A549 (cell line): ENCODE measurements around the gene OR52E5. TPM values are rescaled to one million over a fixed set of nuclear protein-coding genes. Genes with fewer than 3 reads are reported as not detected.

Experiments used
- ATAC-seq, 2 experiments: fragments of 200-7000 bp in 1 of 2; fragments of >200 bp in 1 of 2; cut with Nextera tagmentation in 1 of 2; cut with Tn5 transposase in 1 of 2; 3 replicates each; pipeline versions ENCODE4 v1.8.0 to v1.9.1; 2018 to 2020; ENCODE audit warnings: mild to moderate bottlenecking in 1 of 2, moderate library complexity in 1 of 2
- CTCF ChIA-PET: fragments of 300-600 bp; sonication (Branson Sonifier 250); formaldehyde crosslinking; extraction: SDS; loops from one replicate; lab custom pipeline; 2021; ENCODE audit warnings: antibody characterized with exemption, inconsistent platforms; lab: Yijun Ruan, JAX
- POLR2A ChIA-PET: fragments of 350-600 bp; formaldehyde crosslinking; extraction: SDS; loops from one replicate; lab custom pipeline; 2021; ENCODE audit warnings: antibody characterized with exemption, inconsistent platforms; lab: Yijun Ruan, JAX
- DNase-seq, 2 experiments: peaks; one replicate each; pipeline versions ENCODE4 v3.0.0 to v3.0.0-alpha.2; 2011 to 2016; ENCODE audit warnings: low read depth in 1 of 2, low spot score in 1 of 2
- FAIRE-seq: peaks from 2 replicates; lab custom pipeline; 2011; peaks lifted over from hg19 to GRCh38; lab: Jason Lieb, UNC
- H3K27ac ChIP-seq, 2 experiments: fragments of >200 bp; sonication (Bioruptor Twin); formaldehyde crosslinking; 3 replicates each; pipeline ENCODE4 v1.5.1; 2016 to 2017
- H3K4me1 ChIP-seq: fragments of >200 bp; sonication (Bioruptor Twin); formaldehyde crosslinking; 3 replicates; pipeline ENCODE4 v1.6.1; 2016
- H3K4me2 ChIP-seq: fragments of >200 bp; sonication (Bioruptor Twin); formaldehyde crosslinking; 3 replicates; pipeline ENCODE4 v1.6.1; 2016
- H3K4me3 ChIP-seq: fragments of >200 bp; sonication (Bioruptor Twin); formaldehyde crosslinking; 3 replicates; pipeline ENCODE4 v1.5.1; 2016
- H3K9me3 ChIP-seq: fragments of >200 bp; sonication (Bioruptor Twin); formaldehyde crosslinking; 3 replicates; pipeline ENCODE4 v1.6.1; 2016
- CBX8 ChIP-seq: fragments of 200-600 bp; sonication (generic); IDR thresholded peaks from 2 replicates; pipeline ENCODE4 v1.6.1; 2016
- CHD4 ChIP-seq: fragments of 200-600 bp; sonication (generic); IDR thresholded peaks from 2 replicates; pipeline ENCODE4 v1.6.1; 2016; ENCODE audit warnings: antibody characterized with exemption, mild to moderate bottlenecking, borderline replicate concordance
- EHF ChIP-seq: fragments of 250-450 bp; sonication (Bioruptor Pico); IDR thresholded peaks from 2 replicates; pipeline ENCODE4 v1.5.0; 2020; ENCODE audit warnings: mild to moderate bottlenecking
- ESRRA ChIP-seq: fragments of 150-350 bp; IDR thresholded peaks from 2 replicates; pipeline ENCODE4 v1.6.1; 2014; ENCODE audit warnings: mild to moderate bottlenecking, low read length, borderline replicate concordance
- FOSB ChIP-seq: fragments of 250-450 bp; sonication (Bioruptor Pico); IDR thresholded peaks from 2 replicates; pipeline ENCODE4 v1.5.0; 2020; ENCODE audit warnings: mild to moderate bottlenecking, moderate library complexity
- HOXB13 ChIP-seq: fragments of 250-450 bp; sonication (Bioruptor Pico); IDR thresholded peaks from 2 replicates; pipeline ENCODE4 v1.5.0; 2020; ENCODE audit warnings: low read depth, mild to moderate bottlenecking, moderate library complexity
- NR3C1 ChIP-seq: fragments of >200 bp; sonication (Bioruptor Twin); formaldehyde crosslinking; IDR thresholded peaks from 3 replicates; pipeline ENCODE4 v1.6.1; 2017
- PBX3 ChIP-seq: IDR thresholded peaks from 2 replicates; pipeline ENCODE4 v1.6.1; 2012
- RAD21 ChIP-seq, 2 experiments: fragments of >200 bp in 1 of 2; sonication (Bioruptor Twin) in 1 of 2; formaldehyde crosslinking in 1 of 2; IDR thresholded peaks in 1 of 2; conservative IDR thresholded peaks in 1 of 2; 2 replicates in 1 of 2; 3 replicates in 1 of 2; pipeline ENCODE4 v1.6.1; 2012 to 2018; ENCODE audit warnings: inconsistent platforms in 1 of 2
- RFX5 ChIP-seq: fragments of 450-650 bp; IDR thresholded peaks from 2 replicates; pipeline ENCODE4 v1.7.1; 2014; ENCODE audit warnings: antibody characterized with exemption, mild to moderate bottlenecking, moderate library complexity
- SREBF2 ChIP-seq: fragments of 450-650 bp; IDR thresholded peaks from 2 replicates; pipeline ENCODE4 v1.6.1; 2014; ENCODE audit warnings: mild to moderate bottlenecking, moderate library complexity
- ZC3H11A ChIP-seq: fragments of 450-650 bp; IDR thresholded peaks from 2 replicates; pipeline ENCODE4 v1.6.1; 2014; ENCODE audit warnings: antibody characterized with exemption, mild to moderate bottlenecking
- WGBS: methylation state at CpG from one replicate; pipeline ENCODE4 v1.1.6; 2017; ENCODE audit errors: missing lambda C conversion rate; 5-methylcytosine and 5-hydroxymethylcytosine counted together
- polyA plus RNA-seq, 4 experiments: library from polyadenylated mRNA; depleted of rRNA in 3 of 4; stranded (reverse); fragments of >200 nt; fragmentation: RNase III in 1 of 4; extraction: RNeasy Plus Mini Kit Qiagen cat#74134 plus additional on column Dnase treatment in 1 of 4; gene quantifications; 2 replicates in 3 of 4; 3 replicates in 1 of 4; pipeline ENCODE4 v1.2.3, GENCODE V29; 2011 to 2017
- TF ChIP-seq, protein P1 (sequence below): fragments of >200 bp; sonication (Bioruptor Twin); formaldehyde crosslinking; IDR thresholded peaks from 3 replicates; pipeline ENCODE4 v1.6.1; 2016
- TF ChIP-seq, protein P2 (sequence below): IDR thresholded peaks from 2 replicates; pipeline ENCODE4 v1.6.1; 2012

The OR52E5 gene
- polyA plus RNA-seq, 2 of the 4 experiments (the other 2 are of a cell fraction): not detected

DNA sequence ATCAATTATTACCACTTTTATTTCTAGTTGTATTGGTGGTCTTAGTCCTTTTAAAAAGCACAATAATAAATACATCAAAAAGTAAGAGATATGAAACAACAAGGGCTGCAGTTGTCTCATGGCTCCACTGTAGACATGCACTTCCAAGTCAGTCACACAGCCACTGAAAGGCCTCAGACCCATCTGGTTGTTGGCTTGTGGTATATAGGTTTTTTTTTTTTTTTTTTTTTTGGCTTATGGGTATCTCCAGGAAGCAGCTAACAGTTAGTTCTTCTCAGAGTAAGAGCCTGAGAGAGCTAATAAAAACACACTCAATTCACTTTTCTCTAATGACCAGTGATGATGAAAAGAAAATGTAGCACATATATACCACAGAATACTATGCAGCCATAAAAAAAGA, 45.3 kb upstream of the OR52E5 start:
- ATAC-seq: no peak
- H3K4me3 ChIP-seq: no peak overlapping the region
- CTCF ChIA-PET: no interaction called here
- no peak for TF ChIP-seq PBX3
- TF ChIP-seq, protein P1, sequence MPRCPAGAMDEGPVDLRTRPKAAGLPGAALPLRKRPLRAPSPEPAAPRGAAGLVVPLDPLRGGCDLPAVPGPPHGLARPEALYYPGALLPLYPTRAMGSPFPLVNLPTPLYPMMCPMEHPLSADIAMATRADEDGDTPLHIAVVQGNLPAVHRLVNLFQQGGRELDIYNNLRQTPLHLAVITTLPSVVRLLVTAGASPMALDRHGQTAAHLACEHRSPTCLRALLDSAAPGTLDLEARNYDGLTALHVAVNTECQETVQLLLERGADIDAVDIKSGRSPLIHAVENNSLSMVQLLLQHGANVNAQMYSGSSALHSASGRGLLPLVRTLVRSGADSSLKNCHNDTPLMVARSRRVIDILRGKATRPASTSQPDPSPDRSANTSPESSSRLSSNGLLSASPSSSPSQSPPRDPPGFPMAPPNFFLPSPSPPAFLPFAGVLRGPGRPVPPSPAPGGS: no peak
- TF ChIP-seq, all 56 proteins: peak for 0
- no peak overlapping the region for H3K4me2 ChIP-seq
- no peak for DNase-seq
- POLR2A ChIA-PET: no interaction called here
- H3K9me3 ChIP-seq: no peaks in the 10 kb centered on the region
- no peak overlapping the region for H3K27ac ChIP-seq
- FAIRE-seq: no peak
- H3K4me1 ChIP-seq: no peaks in the 10 kb centered on the region

GRCh38 chr11:5851002-5851401, 42.0 kb upstream of the OR52E5 start:
- Histone ChIP-seq H3K9me3 (no peaks in the 10 kb centered on the region), H3K4me3 (no peak overlapping the region), H3K27ac (no peak overlapping the region), H3K4me1 (no peaks in the 10 kb centered on the region), H3K4me2 (no peak overlapping the region)
- ATAC-seq (no peak), DNase-seq (no peak), FAIRE-seq (no peak)
- WGBS: 32% methylated on average over 1 of the region's 1 CpG
- CTCF ChIA-PET: no interaction called here
- POLR2A ChIA-PET: no interaction called here
- no peak for TF ChIP-seq EHF (CRISPR knock-in tag)
- TF ChIP-seq HOXB13: no peak
- no peak for TF ChIP-seq ZC3H11A
- TF ChIP-seq ESRRA: no peak
- TF ChIP-seq PBX3: no peak

DNA sequence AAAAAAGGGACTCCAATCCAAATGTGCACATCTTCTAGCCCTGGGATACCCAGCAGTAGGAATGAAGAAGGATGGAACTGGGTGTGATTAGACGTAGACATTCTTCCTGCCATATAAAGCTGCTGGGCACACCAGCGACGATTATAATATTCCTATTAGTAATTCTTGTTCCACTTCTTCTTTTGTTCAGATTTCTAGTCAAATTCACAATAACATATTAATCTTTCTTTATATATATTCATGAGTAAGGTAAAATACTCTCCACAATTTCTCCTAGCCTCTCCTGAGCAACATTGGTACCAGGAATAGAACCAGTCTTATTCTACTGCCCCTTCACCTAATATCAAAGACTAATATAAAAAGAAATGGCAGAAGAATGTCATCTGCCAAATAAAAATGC, 35.4 kb upstream of the OR52E5 start, which contains the start of gene OR52E8:
TSS of gene OR52E8 (minus strand) at position 101 of the 400 bp plus-strand sequence. CDS start at position 101, 0 bp downstream.
- Histone ChIP-seq H3K4me1 (no peaks in the 10 kb centered on the region), H3K4me3 (no peak within 1 kb of the TSS), H3K27ac (no peak within 1 kb of the TSS), H3K4me2 (no peak within 1 kb of the TSS), H3K9me3 (no peaks in the 10 kb centered on the region)
- ATAC-seq (no peak), FAIRE-seq (no peak), DNase-seq (no peak)
- no peak for TF ChIP-seq PBX3
- no peak for TF ChIP-seq FOSB (CRISPR knock-in tag)
- no peak for TF ChIP-seq NR3C1
- no peak for TF ChIP-seq CBX8
- TF ChIP-seq, protein P2, sequence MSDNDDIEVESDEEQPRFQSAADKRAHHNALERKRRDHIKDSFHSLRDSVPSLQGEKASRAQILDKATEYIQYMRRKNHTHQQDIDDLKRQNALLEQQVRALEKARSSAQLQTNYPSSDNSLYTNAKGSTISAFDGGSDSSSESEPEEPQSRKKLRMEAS: no peak
- TF ChIP-seq SREBF2: no peak
- ChIA-PET CTCF (no interaction called here), POLR2A (no interaction called here)
- WGBS: 31% methylated on average over 3 of the region's 3 CpGs

- DNase-seq (no peak), FAIRE-seq (no peak), ATAC-seq (no peak)
- TF ChIP-seq HOXB13 (no peak), RAD21 (conservative IDR thresholded peaks at IDR 0.05 in 1 of 2, IDR thresholded peaks at IDR 0.05 in 1 of 2) (no peak), RFX5 (no peak), CHD4 (no peak), SREBF2 (no peak)
- Histone ChIP-seq H3K4me3 (no peak overlapping the region), H3K4me1 (no peaks in the 10 kb centered on the region), H3K4me2 (no peak overlapping the region), H3K27ac (no peak overlapping the region), H3K9me3 (no peaks in the 10 kb centered on the region)
- ChIA-PET POLR2A (no interaction called here), CTCF (interaction anchor here (0.6 kb wide), 1 partner anchor 817 kb away, joined by 3 read pairs; the partner anchor contains the start of gene MRPL17)
- 16% methylated on average over 2 of the region's 2 CpGs for WGBS
These were observed 27.2 kb upstream of the OR52E5 start for GRCh38 chr11:5865826-5866225.
